IPS DF 19.7 (cell line): ENCODE measurements around the gene CYSTM1.
"Not testable (repeated sequence)": the region's sequence is repeated elsewhere in the genome, so short reads cannot be mapped to it uniquely, and the experiment has no call there.

Source experiments
- DNase-seq: peaks from one replicate; pipeline ENCODE4 v3.0.0-alpha.2; 2013; ENCODE audit warnings: low read depth, low spot score

Gene CYSTM1

GRCh38 chr5:140150201-140150600 lies 24.8 kb upstream of the CYSTM1 start:
- DNase-seq = no peak

GRCh38 chr5:140151144-140152021 lies 23.6 kb upstream of the CYSTM1 start:
- DNase-seq = no peak

- DNase-seq = no peak
These were observed 22.7 kb upstream of the CYSTM1 start for GRCh38 chr5:140152022-140152999.

GRCh38 chr5:140153255-140153654 lies 21.7 kb upstream of the CYSTM1 start:
- no peak for DNase-seq

GRCh38 chr5:140153905-140154304 lies 21.1 kb upstream of the CYSTM1 start:
- DNase-seq = no peak

DNA sequence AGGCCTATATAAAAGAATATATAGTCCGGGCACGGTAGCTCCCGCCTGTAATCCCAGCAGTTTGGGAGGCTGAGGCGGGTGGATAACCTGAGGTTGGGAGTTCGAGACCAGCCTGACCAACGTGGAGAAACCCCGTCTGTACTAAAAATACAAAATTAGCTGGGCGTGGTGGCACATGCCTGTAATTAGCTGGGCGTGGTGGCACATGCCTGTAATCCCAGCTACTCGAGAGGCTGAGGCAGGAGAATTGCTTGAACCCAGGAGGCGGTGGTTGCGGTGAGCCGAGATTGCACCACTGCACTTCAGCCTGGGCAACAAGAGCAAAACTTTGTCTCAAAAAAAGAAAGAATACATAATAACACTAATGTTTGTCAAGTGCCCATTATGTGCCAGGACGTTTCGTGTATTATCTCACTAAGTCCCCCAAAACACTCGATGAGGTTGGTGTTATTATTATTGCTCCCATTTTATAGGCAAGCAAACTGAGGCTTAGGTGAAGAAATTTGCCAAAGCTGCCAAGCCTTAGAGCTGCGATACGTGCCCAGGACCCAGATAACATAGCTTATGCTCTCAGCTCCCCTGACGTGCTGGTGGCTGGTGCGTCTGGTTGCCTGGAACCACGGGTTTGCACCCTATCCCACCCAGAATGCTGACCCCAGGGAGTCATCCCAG lies 20.1 kb upstream of the CYSTM1 start:
- not testable (repeated sequence) for DNase-seq

DNA sequence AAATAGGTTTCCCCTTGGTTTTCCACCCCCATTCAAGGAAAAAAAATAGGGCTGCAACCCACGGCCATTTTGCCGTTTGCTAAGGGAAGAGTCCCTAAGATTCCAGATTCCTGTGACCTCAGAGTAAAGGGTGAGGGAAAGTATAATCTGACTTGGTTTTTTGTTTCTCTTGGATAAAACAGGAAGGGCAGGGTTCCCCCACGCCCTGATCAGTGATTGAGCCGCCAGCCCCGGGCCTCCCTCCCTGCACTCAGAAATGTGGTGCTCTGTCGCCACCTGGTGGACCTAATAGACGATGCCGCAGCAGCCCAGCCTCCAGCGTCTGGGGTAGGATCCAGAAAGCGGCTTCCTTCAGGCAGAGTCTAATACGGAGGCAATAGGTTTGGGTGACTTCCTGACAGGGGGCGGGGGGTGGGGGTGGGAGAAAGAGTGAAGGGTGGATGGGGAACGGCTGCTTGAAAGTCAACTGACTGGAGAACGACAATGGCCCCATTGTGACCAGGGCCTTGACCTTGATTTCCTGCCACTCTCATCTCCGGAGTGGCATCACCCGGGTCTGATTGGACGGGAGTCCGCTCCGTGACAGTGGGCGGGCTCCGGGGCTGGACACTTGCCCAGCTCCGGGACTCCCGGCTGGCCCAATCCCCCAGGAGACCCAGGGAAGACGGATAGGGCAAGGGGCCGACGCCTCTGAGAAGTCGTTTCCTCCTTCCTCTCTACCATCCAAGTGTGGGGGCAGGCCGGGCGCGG lies 17.8 kb upstream of the CYSTM1 start:
- DNase-seq = no peak

DNA sequence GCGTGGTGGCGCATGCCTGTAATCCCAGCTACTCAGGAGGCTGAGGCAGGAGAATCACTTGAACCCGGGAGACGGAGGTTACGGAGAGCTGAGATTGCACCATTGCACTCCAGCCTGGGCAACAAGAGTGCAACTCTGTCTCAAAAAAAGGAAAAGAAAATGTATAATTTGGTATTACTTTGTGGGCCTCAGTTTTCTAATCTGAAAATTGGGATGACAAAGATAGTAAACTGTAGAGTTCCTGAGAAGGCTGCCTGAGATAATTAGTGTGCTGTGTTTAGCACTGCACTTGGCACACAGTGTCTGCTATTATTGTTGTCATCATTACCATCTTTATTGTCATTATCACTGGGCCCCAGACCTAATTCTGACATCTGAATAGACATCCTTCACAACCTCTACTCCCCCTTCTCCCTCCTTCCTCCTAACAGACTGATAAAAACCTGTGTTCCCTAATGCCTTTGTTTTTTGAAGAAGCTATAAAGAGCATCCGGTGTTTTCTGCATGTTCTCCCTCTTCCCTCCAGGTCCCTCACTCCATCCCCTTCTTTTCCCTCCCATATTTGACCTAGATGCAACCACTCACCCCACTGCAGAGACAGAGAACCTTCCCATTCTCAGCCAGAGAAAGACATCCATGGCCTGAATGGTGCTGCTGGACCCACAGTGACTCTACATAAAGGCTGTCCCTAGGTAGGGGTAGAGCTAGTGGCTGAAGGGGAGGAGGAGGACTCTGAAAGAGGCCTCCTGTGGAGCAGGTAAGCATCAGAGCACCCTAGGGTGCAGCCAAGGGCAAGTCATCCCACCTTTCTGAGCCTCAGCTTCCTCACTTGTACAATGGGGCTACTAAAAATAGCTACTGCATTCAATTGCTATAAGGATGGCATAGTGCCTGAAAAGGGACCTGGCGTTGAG lies 15.7 kb upstream of the CYSTM1 start:
- DNase-seq = no peak

DNA sequence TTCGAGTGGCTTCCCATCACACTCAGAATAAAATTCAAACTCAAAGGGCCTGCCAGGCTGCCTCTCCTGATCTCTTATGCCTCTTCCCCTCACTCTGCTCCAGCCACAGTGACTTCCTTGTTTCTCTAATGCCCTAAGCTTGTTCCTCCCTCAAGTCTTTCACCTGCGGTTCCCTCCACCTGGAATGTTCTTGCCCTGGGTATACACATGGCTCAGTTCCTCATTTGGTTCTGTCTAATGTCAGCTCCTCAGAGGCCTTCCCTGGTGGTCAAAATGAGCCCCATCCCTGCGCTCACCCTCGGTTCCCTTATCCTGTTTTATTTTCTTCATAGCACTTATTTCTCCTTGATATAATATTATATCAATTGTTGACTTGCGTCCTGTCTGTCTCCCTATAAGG lies 12.7 kb upstream of the CYSTM1 start:
- DNase-seq = no peak

GRCh38 chr5:140162781-140163180 lies 12.2 kb upstream of the CYSTM1 start:
- no peak for DNase-seq

DNA sequence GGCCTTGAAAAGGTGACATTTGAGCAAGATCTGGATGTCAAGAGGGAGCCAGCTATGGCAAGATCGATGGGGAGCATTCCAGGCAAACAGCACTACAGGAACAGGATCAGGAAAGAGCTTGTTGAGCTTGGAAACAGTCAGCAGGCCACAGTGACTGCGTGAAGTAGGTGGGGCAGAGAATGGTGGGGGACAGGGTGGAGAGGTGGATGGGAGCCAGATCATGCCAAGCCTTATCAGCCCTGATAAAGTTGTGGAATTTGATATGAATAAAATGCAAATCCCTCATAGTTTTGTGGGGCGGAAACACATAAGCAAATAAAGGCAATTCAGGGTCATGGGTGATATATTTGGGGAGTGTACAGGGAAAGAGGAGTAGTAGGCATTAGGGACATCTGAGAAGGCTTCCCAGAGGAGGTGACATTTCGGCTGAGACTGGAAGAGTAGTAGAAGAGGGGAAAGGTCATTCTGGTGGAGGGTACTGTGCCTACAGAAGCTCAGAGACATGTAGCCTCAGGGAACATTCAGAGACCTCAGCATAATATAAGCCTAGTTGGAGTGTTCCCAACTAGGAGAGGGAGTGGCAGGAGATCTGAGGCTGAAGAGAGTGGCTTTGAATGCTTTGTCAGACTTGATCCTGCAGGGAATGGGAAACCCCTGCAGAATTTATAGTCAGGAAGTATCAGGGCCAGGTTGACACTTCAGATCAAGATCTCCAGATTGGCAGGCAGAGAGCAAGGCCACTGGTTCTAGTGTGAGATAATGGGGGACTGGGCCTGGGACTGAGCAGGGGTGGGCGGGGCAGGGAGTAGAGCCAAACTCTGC lies 9.7 kb upstream of the CYSTM1 start:
- DNase-seq = no peak

DNA sequence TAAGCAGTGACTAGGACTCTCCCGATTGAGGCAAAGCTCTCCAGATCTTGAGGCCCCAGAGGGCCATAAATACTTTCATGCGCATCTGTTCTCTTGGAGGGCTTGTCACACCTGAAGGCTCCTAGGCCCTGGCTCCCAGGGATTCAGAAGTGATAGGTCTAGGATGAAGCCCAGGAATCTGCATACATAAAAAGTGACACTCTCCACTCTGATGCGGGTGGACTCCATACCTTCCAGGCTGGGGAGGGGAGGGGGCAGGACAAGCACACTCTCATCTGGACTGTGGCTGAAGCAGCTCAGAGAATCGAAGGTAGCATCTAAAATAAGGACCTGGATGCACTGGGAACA lies 9.1 kb upstream of the CYSTM1 start:
- DNase-seq = no peak

DNA sequence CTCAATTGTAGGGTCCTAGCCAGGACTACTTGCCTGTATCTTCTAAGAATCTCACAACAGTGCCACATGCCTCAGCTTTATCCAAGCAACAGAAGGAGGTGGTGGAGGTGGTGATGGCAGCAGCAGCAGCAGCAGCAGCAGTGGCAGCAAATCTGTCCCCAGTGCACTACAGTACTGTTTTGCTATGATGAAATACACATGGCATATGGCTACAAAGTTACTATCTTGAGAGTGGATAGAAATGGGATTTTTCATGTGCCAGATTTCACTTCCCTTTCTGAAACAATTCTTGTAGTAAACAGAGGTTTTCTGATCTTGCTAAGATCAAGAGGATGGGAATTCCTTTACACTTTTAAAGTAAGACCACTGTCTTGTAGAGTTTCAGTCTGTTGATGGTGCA lies 8.1 kb upstream of the CYSTM1 start:
- DNase-seq = no peak

- DNase-seq = no peak
These were observed 6.6 kb upstream of the CYSTM1 start for GRCh38 chr5:140168371-140168770.

- DNase-seq = no peak
These were observed 5.6 kb upstream of the CYSTM1 start for GRCh38 chr5:140169410-140169809.

DNA sequence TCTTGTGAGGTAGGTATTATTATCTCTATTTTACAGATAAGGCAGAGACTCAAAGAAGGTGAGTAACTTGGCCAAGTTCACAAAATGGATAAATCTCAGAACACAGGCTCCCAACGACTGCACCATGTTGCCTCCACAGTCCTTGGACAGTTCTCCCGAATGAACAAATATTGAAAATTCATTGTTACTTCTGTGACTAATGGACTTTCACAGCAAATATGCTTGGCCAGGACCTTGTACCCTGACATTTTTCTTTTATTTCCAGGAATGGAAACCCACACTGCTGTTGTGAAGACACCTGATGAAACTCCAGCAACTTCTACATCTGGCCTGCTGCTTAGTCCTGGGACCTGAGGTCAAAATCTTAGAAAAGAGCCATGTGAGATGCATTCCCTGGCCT lies 2.5 kb upstream of the CYSTM1 start:
- DNase-seq = no peak

- DNase-seq = no peak
These were observed 974 bp upstream of the CYSTM1 start for GRCh38 chr5:140174014-140174413.

DNA sequence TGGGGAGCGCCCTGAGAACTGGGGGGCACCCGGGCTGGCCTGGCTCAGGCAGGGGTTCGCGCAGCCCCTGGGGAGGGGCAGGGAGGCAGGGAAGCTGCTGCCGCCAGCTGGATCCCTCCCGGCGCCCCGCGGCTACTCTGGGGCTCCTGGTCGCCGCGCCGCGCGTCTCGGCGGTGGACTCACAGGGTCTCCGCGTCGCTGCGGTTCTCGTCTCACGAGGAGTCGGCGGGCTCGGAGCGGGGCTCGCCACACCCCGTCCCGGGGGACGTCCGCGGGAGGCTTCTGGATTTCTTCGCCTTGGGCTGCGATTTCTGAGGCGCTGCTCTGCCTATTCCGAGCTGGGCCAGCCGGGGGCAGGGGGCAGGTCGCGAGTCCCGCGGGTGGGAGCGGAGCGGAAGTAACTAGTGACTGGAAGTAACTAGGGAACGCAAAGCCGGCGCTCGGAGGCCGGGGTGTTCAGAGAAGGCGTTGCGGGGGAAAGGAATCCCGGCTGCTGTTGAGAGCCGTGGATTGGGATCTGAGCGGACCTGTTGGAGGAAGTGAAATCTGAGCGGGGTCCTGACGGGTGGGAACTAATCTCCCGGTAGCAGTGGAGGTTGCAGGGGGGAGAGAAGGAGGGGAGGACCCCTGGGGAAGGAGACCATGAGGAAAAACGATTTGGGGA lies 511 bp downstream of the CYSTM1 start:
- DNase-seq = no peak

DNA sequence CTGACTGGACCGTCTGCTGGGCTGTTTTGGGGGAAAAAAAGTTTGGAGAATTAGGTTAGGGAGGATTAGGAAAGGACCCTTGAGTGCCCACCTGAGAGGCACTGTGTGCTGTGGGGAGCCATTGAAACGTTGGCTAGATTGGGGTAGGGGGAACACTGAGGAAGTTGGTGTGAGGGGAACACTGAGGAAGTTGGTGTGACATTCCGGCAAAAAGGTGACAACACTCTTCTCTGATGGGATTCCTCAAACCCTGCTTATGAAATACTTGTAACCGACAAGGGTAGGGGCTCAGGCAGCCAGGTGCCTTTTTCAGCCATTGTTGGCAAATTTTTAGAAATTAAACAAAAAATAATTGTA lies 1.0 kb downstream of the CYSTM1 start:
- no peak for DNase-seq
